Measurements from ENCODE around the gene ZNF215. TPM values are rescaled to one million over a fixed set of nuclear protein-coding genes. Genes with fewer than 3 reads are reported as not detected.

Gene ZNF215
- total and polyA plus RNA-seq, 2 of the 4 experiments (the other 2 are of a cell fraction), result 3.4 to 7.7 TPM

DNA sequence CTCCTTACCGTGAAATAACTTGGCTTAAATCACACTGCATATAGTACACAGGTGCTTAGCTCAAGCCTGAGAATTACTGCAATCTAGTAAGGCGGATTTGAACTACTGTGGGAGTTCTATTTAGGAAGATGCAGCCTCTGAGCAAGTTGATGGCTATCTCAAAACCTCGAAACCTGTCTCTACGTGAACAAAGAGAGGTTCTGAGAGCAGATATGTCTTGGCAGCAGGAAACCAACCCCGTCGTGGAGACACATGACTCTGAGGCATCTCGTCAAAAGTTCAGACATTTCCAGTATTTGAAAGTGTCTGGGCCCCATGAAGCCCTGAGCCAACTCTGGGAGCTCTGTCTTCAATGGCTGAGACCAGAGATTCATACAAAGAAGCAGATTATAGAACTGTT lies 5.9 kb downstream of the ZNF215 start:
- H2BK20ac ChIP-seq (ENCODE audit: low read depth, low read length), result no peak overlapping the region
- H3K4ac ChIP-seq (ENCODE audit: low read depth, low read length), result no peak overlapping the region
- 94% methylated on average over 5 of the region's 7 CpGs; no CpG with 5 or more reads in 1 of the 2 experiments for WGBS, 2 experiments (ENCODE audit: extremely low coverage in 2 of 2, insufficient read length in 1 of 2)
- intact Hi-C loops (cut with micrococcal nuclease), result no loop called here
- no peak overlapping the region for H3K4me2 ChIP-seq (ENCODE audit: low read depth, low read length)
- no peak overlapping the region for H2BK5ac ChIP-seq (ENCODE audit: low read depth, low read length, poor library complexity, severe bottlenecking)
- no peak overlapping the region for H4K8ac ChIP-seq (ENCODE audit: low read depth in 2 of 2, low read length in 2 of 2)
- no peak overlapping the region for H2AK9ac ChIP-seq (replicated peaks; ENCODE audit: low read depth, low read length, poor library complexity)
- TF ChIP-seq, protein P1, sequence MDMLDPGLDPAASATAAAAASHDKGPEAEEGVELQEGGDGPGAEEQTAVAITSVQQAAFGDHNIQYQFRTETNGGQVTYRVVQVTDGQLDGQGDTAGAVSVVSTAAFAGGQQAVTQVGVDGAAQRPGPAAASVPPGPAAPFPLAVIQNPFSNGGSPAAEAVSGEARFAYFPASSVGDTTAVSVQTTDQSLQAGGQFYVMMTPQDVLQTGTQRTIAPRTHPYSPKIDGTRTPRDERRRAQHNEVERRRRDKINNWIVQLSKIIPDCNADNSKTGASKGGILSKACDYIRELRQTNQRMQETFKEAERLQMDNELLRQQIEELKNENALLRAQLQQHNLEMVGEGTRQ (IDR thresholded peaks at IDR 0.05; ENCODE audit: low read depth, low read length), result no peak
- TF ChIP-seq POLR2A (IDR thresholded peaks at IDR 0.05; ENCODE audit: low read depth, low read length), result no peak
- TF ChIP-seq MAFK (IDR thresholded peaks at IDR 0.05; ENCODE audit: low read depth, low read length), result no peak
- TF ChIP-seq, protein P2, sequence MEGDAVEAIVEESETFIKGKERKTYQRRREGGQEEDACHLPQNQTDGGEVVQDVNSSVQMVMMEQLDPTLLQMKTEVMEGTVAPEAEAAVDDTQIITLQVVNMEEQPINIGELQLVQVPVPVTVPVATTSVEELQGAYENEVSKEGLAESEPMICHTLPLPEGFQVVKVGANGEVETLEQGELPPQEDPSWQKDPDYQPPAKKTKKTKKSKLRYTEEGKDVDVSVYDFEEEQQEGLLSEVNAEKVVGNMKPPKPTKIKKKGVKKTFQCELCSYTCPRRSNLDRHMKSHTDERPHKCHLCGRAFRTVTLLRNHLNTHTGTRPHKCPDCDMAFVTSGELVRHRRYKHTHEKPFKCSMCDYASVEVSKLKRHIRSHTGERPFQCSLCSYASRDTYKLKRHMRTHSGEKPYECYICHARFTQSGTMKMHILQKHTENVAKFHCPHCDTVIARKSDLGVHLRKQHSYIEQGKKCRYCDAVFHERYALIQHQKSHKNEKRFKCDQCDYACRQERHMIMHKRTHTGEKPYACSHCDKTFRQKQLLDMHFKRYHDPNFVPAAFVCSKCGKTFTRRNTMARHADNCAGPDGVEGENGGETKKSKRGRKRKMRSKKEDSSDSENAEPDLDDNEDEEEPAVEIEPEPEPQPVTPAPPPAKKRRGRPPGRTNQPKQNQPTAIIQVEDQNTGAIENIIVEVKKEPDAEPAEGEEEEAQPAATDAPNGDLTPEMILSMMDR (conservative IDR thresholded peaks at IDR 0.05; ENCODE audit: low read depth, low read length), result no peak
- no peaks in the 10 kb centered on the region for H4K20me1 ChIP-seq (ENCODE audit: insufficient read depth, low read length)
- no peak overlapping the region for H3K18ac ChIP-seq (ENCODE audit: low read depth, low read length)
- no peak overlapping the region for H2AFZ ChIP-seq (replicated peaks; ENCODE audit: low read length, poor library complexity)
- no peak overlapping the region for H3K56ac ChIP-seq (ENCODE audit: extremely low read depth, insufficient read depth, low read length)
- no peak overlapping the region for H2BK120ac ChIP-seq (ENCODE audit: low read depth, low read length)
- H3K36me3 ChIP-seq (ENCODE audit: control insufficient read depth, insufficient read depth, low read length), result no peaks in the 10 kb centered on the region
- no peak overlapping the region for H3K4me3 ChIP-seq (ENCODE audit: insufficient read depth, low read depth, low read length)
- H3K4me1 ChIP-seq (ENCODE audit: control insufficient read depth, insufficient read depth, low read length), result no peaks in the 10 kb centered on the region
- in situ Hi-C loops (cut with MboI; ENCODE audit: low sequenced_read_pairs), result no loop called here
- ChIA-PET CTCF (no interaction called here), POLR2A (ENCODE audit: unreplicated experiment) (no interaction called here)
- peaks cover 6 to 10% of the 10 kb centered on the region in 2 experiments for H3K79me1 ChIP-seq (ENCODE audit: low read depth in 1 of 2, low read length in 2 of 2)
- no peak overlapping the region for H2AK5ac ChIP-seq (ENCODE audit: low read depth, low read length)
- no peak overlapping the region for H2BK15ac ChIP-seq (ENCODE audit: low read depth, low read length)
- DNase-seq (no peak), ATAC-seq (ENCODE audit: low read depth) (no peak)
- no peaks in the 10 kb centered on the region for H3K27me3 ChIP-seq (ENCODE audit: control insufficient read depth, insufficient read depth, low read length)
- dilution Hi-C loops (cut with HindIII; ENCODE audit: low sequenced_read_pairs, unreplicated experiment), result no loop called here
- no peak overlapping the region for H4K91ac ChIP-seq (ENCODE audit: insufficient read depth, low read depth, low read length)
- no peaks in the 10 kb centered on the region for H3K9me3 ChIP-seq (ENCODE audit: control insufficient read depth, insufficient read depth, low read length)
- H3K9ac ChIP-seq (ENCODE audit: low read depth, low read length), result no peak overlapping the region
- no peak overlapping the region for H3K27ac ChIP-seq (ENCODE audit: insufficient read depth, low read length)
- H4K5ac ChIP-seq (ENCODE audit: low read depth, low read length), result no peak overlapping the region
- BruUV-seq (replicated peaks), result no TSS peak
- no peaks in the 10 kb centered on the region for H3K9me1 ChIP-seq (ENCODE audit: insufficient read depth, low read length)
- H3K14ac ChIP-seq (replicated peaks; ENCODE audit: low read depth, low read length), result no peak overlapping the region
- H3K23ac ChIP-seq (ENCODE audit: low read depth, low read length), result no peak overlapping the region

Data from IMR-90 (cell line).